Skeletal muscle tissue (tissue), 5 donors: ENCODE results near the gene ICAM3. TPM values are rescaled to one million over a fixed set of nuclear protein-coding genes. Genes with fewer than 3 reads are reported as not detected.

Experiments used
- H3K27ac ChIP-seq: one replicate; pipeline ENCODE4 v1.7.0; 2013; ENCODE audit warnings: mild to moderate bottlenecking, low read depth, low read length, inconsistent platforms
- H3K27me3 ChIP-seq, 3 donors: one replicate each; pipeline ENCODE4 v1.7.0; 2013; ENCODE audit warnings: low read length in 3 of 3; ENCODE audit not compliant: control insufficient read depth in 3 of 3, insufficient read depth in 3 of 3
- H3K36me3 ChIP-seq, 3 donors: one replicate each; pipeline ENCODE4 v1.7.0; 2013; ENCODE audit warnings: low read length in 3 of 3; ENCODE audit not compliant: control insufficient read depth in 3 of 3, insufficient read depth in 3 of 3
- H3K4me1 ChIP-seq, 3 donors: one replicate each; pipeline ENCODE4 v1.7.0; 2013; ENCODE audit warnings: low read length in 3 of 3, mild to moderate bottlenecking in 3 of 3; ENCODE audit not compliant: control insufficient read depth in 3 of 3, insufficient read depth in 3 of 3
- H3K4me3 ChIP-seq, 3 donors: one replicate each; pipeline ENCODE4 v1.7.0; 2013; ENCODE audit warnings: low read length in 3 of 3
- H3K9ac ChIP-seq, 3 donors: one replicate each; pipeline ENCODE4 v1.7.0; 2013; ENCODE audit warnings: low read length in 3 of 3, mild to moderate bottlenecking in 3 of 3, moderate library complexity in 2 of 3, low read depth in 1 of 3
- H3K9me3 ChIP-seq, 3 donors: one replicate each; pipeline ENCODE4 v1.7.0; 2013; ENCODE audit warnings: low read length in 3 of 3; ENCODE audit not compliant: control insufficient read depth in 3 of 3
- small RNA-seq: library from RNA; depleted of rRNA; stranded (forward); fragments of <200 nt; gene quantifications from one replicate; pipeline ENCODE3, GENCODE V24; 2014
- total RNA-seq: library from RNA; depleted of rRNA; stranded (reverse); fragments of >200 nt; gene quantifications from one replicate; pipeline ENCODE4 v1.2.3, GENCODE V29; 2014
- donor health status: Osteomylitis.

The ICAM3 gene
- total RNA-seq, 1 donor from 2014 or later: 8.4 TPM

DNA sequence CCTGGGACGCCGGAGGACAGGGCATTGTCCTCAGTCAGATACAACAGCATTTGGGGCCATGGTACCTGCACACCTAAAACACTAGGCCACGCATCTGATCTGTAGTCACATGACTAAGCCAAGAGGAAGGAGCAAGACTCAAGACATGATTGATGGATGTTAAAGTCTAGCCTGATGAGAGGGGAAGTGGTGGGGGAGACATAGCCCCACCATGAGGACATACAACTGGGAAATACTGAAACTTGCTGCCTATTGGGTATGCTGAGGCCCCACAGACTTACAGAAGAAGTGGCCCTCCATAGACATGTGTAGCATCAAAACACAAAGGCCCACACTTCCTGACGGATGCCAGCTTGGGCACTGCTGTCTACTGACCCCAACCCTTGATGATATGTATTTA is 54.0 kb downstream of the ICAM3 start:
- H3K4me1 ChIP-seq: peaks cover 16 to 25% (median 24%) of the 10 kb centered on the region in 3 donors
- H3K9ac ChIP-seq: no peak overlapping the region
- peaks cover 8 to 27% (median 25%) of the 10 kb centered on the region in 3 donors for H3K36me3 ChIP-seq
- peaks cover 32 to 42% (median 33%) of the 10 kb centered on the region in 3 donors for H3K27me3 ChIP-seq
- no peaks in the 10 kb centered on the region for H3K9me3 ChIP-seq
- H3K27ac ChIP-seq: no peak overlapping the region
- no peak overlapping the region for H3K4me3 ChIP-seq

DNA sequence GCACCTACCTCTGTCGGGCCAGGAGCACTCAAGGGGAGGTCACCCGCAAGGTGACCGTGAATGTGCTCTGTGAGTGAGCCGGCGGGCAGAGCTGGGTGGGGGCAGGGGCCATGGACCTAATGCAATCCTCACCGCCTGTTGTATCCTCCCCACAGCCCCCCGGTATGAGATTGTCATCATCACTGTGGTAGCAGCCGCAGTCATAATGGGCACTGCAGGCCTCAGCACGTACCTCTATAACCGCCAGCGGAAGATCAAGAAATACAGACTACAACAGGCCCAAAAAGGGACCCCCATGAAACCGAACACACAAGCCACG is 54.5 kb downstream of the ICAM3 start:
- H3K36me3 ChIP-seq: peaks cover 8 to 27% (median 25%) of the 10 kb centered on the region in 3 donors
- no peaks in the 10 kb centered on the region for H3K9me3 ChIP-seq
- peaks cover 13 to 20% (median 19%) of the 10 kb centered on the region in 3 donors for H3K4me1 ChIP-seq
- H3K4me3 ChIP-seq: no peak overlapping the region
- no peak overlapping the region for H3K9ac ChIP-seq
- H3K27ac ChIP-seq: no peak overlapping the region
- peaks cover 27 to 37% (median 29%) of the 10 kb centered on the region in 3 donors for H3K27me3 ChIP-seq

GRCh38 chr19:10284065-10284959 is 55.1 kb downstream of the ICAM3 start:
- Histone ChIP-seq H3K4me3 (no peak overlapping the region), H3K4me1 (peaks cover 11 to 15% (median 14%) of the 10 kb centered on the region in 3 donors), H3K27ac (no peak overlapping the region), H3K36me3 (peaks cover 8 to 27% (median 25%) of the 10 kb centered on the region in 3 donors), H3K9ac (no peak overlapping the region), H3K9me3 (no peaks in the 10 kb centered on the region), H3K27me3 (peaks cover 22 to 33% (median 24%) of the 10 kb centered on the region in 3 donors)

Small RNAs within 50 kb of the gene (small RNA-seq; reads per million reads assigned to genes)
- gene AC011511.1 (not detected), gene AC011511.4 (not detected)

Other genes with a start within 250 kb of the ICAM3 start
- gene ANGPTL6, start 236.9 kb downstream of the ICAM3 start, total RNA-seq: 6.3 TPM
- 14.6 TPM for gene PPAN, start 233.3 kb downstream of the ICAM3 start, total RNA-seq
- gene P2RY11, start 227.9 kb downstream of the ICAM3 start, total RNA-seq: 1.6 TPM
- 421 TPM for gene EIF3G, start 219.7 kb downstream of the ICAM3 start, total RNA-seq
- 25.6 TPM for gene DNMT1, start 144.7 kb downstream of the ICAM3 start, total RNA-seq
- gene S1PR2, start 108.3 kb downstream of the ICAM3 start, total RNA-seq: 9.9 TPM
- 7.8 TPM for gene MRPL4, start 87.4 kb downstream of the ICAM3 start, total RNA-seq
- gene ICAM1, start 68.5 kb downstream of the ICAM3 start, total RNA-seq: 6.8 TPM
- gene ICAM4, start 52.7 kb downstream of the ICAM3 start, total RNA-seq: 2.6 TPM
- not detected for gene ICAM5, start 49.7 kb downstream of the ICAM3 start, total RNA-seq
- 1.0 TPM for gene ZGLP1, start 29.8 kb downstream of the ICAM3 start, total RNA-seq
- 5.7 TPM for gene FDX2, start 23.6 kb downstream of the ICAM3 start, total RNA-seq
- gene RAVER1, start 6.1 kb downstream of the ICAM3 start, total RNA-seq: 3.7 TPM
- gene TYK2, start 40.9 kb upstream of the ICAM3 start, total RNA-seq: 38.1 TPM
- 73.1 TPM for gene CDC37, start 63.9 kb upstream of the ICAM3 start, total RNA-seq
- 1.0 TPM for gene PDE4A, start 80.9 kb upstream of the ICAM3 start, total RNA-seq
- 60.0 TPM for gene KEAP1, start 163.7 kb upstream of the ICAM3 start, total RNA-seq
- 1.6 TPM for gene S1PR5, start 177.8 kb upstream of the ICAM3 start, total RNA-seq
- gene ATG4D, start 204.3 kb upstream of the ICAM3 start, total RNA-seq: 20.4 TPM
- 5.2 TPM for gene KRI1, start 226.4 kb upstream of the ICAM3 start, total RNA-seq
- 16.7 TPM for gene CDKN2D, start 229.4 kb upstream of the ICAM3 start, total RNA-seq
- gene AP1M2, start 247.7 kb upstream of the ICAM3 start, total RNA-seq: 3.1 TPM